HepG2 (cell line): ENCODE results near the gene SNRPD3. TPM values are rescaled to one million over a fixed set of nuclear protein-coding genes. Genes with fewer than 3 reads are reported as not detected.

Experiments used
- ARNT ChIP-seq: fragments of 450-650 bp; IDR thresholded peaks from 2 replicates; pipeline ENCODE4 v1.6.1; 2017
- ATF1 ChIP-seq: IDR thresholded peaks from 2 replicates; pipeline ENCODE4 v1.6.1; 2016; ENCODE audit warnings: mild to moderate bottlenecking, control low read depth
- CREBL2 ChIP-seq: sonication (generic); formaldehyde crosslinking; IDR thresholded peaks from 2 replicates; pipeline ENCODE4 v1.8.1; 2023; ENCODE audit warnings: missing genetic modification reagents, mild to moderate bottlenecking, borderline replicate concordance
- GABPA ChIP-seq, 2 experiments: IDR thresholded peaks; 2 replicates each; pipeline ENCODE4 v1.6.1; 2011 to 2016; ENCODE audit warnings: low read depth in 2 of 2, low read length in 1 of 2, missing biosample characterization in 1 of 2, missing genetic modification characterization in 1 of 2
- GPN1 ChIP-seq: sonication (generic); formaldehyde crosslinking; IDR thresholded peaks from 2 replicates; pipeline ENCODE4 v1.5.1; 2020; ENCODE audit warnings: missing genetic modification reagents, borderline replicate concordance
- IRF9 ChIP-seq: sonication (generic); formaldehyde crosslinking; IDR thresholded peaks from 2 replicates; pipeline ENCODE4 v1.8.0; 2022; ENCODE audit warnings: missing genetic modification reagents, mild to moderate bottlenecking, borderline replicate concordance
- KLF12 ChIP-seq: sonication (generic); formaldehyde crosslinking; IDR thresholded peaks from 2 replicates; pipeline ENCODE4 v1.4.0; 2020; ENCODE audit warnings: missing genetic modification reagents, borderline replicate concordance
- KMT2A ChIP-seq: sonication (generic); formaldehyde crosslinking; IDR thresholded peaks from 2 replicates; pipeline ENCODE4 v1.4.0; 2020; ENCODE audit warnings: missing genetic modification reagents
- STAT5B ChIP-seq: sonication (generic); formaldehyde crosslinking; IDR thresholded peaks from 2 replicates; pipeline ENCODE4 v1.4.0; 2020; ENCODE audit warnings: missing genetic modification reagents
- THAP9 ChIP-seq: sonication (generic); formaldehyde crosslinking; IDR thresholded peaks from 2 replicates; pipeline ENCODE4; 2020; ENCODE audit warnings: missing genetic modification reagents, mild to moderate bottlenecking, borderline replicate concordance
- ZBTB34 ChIP-seq: sonication (generic); formaldehyde crosslinking; IDR thresholded peaks from 2 replicates; pipeline ENCODE4 v1.8.0; 2022; ENCODE audit warnings: mild to moderate bottlenecking, missing genetic modification reagents
- ZFP62 ChIP-seq: sonication (generic); formaldehyde crosslinking; IDR thresholded peaks from 2 replicates; pipeline ENCODE4 v1.4.0; 2020; ENCODE audit warnings: missing genetic modification reagents
- ZMAT3 ChIP-seq: sonication (generic); formaldehyde crosslinking; conservative IDR thresholded peaks from 2 replicates; pipeline ENCODE4 v1.7.0; 2021; ENCODE audit warnings: missing genetic modification reagents
- ZMYM2 ChIP-seq: sonication (generic); formaldehyde crosslinking; IDR thresholded peaks from 2 replicates; pipeline ENCODE4 v1.8.0; 2022; ENCODE audit warnings: mild to moderate bottlenecking, missing genetic modification reagents
- ZNF143 ChIP-seq: sonication (generic); formaldehyde crosslinking; IDR thresholded peaks from 2 replicates; pipeline ENCODE4 v1.4.0; 2020; ENCODE audit warnings: missing genetic modification reagents
- ZNF180 ChIP-seq: sonication (generic); formaldehyde crosslinking; IDR thresholded peaks from 2 replicates; pipeline ENCODE4 v1.4.0; 2020; ENCODE audit warnings: low read depth, missing genetic modification reagents, borderline replicate concordance
- ZNF3 ChIP-seq: IDR thresholded peaks from 2 replicates; pipeline ENCODE4 v1.7.0; 2017; ENCODE audit warnings: inconsistent platforms
- ZNF530 ChIP-seq: sonication (generic); formaldehyde crosslinking; IDR thresholded peaks from 2 replicates; pipeline ENCODE4 v1.5.0; 2020; ENCODE audit warnings: low read depth, mild to moderate bottlenecking, missing genetic modification reagents
- ZNF598 ChIP-seq: sonication (generic); formaldehyde crosslinking; IDR thresholded peaks from 2 replicates; pipeline ENCODE4 v1.5.1; 2020; ENCODE audit warnings: mild to moderate bottlenecking, missing genetic modification reagents, borderline replicate concordance
- ZNF720 ChIP-seq: sonication (generic); formaldehyde crosslinking; IDR thresholded peaks from 2 replicates; pipeline ENCODE4 v1.4.0; 2020; ENCODE audit warnings: missing genetic modification reagents
- ZNF737 ChIP-seq: sonication (generic); formaldehyde crosslinking; IDR thresholded peaks from 2 replicates; pipeline ENCODE4 v1.5.0; 2020; ENCODE audit warnings: missing genetic modification reagents, mild to moderate bottlenecking, borderline replicate concordance
- polyA plus RNA-seq, 8 experiments: library from polyadenylated mRNA; depleted of rRNA in 3 of 8; stranded (reverse) in 7 of 8; unstranded in 1 of 8; fragments of >200 nt; fragmentation: Illumina TruSeq in 4 of 8; extraction: Trizol in 4 of 8; gene quantifications; 2 replicates each; pipeline versions ENCODE4 v1.2.1 to v1.2.3, GENCODE V29; 2011 to 2016; ENCODE audit warnings: low read depth in 4 of 8, missing spikeins in 1 of 8, mixed read lengths in 1 of 8; ENCODE audit not compliant: insufficient read depth in 1 of 8
- total RNA-seq, 5 experiments: library from RNA; depleted of rRNA; stranded (reverse); fragments of >200 nt; fragmentation: Illumina TruSeq; extraction: Trizol; gene quantifications; 2 replicates each; pipeline ENCODE4 v1.2.3, GENCODE V29; 2016; ENCODE audit warnings: low read depth in 1 of 5
- TF ChIP-seq, protein P1 (sequence below): sonication (generic); formaldehyde crosslinking; IDR thresholded peaks from 2 replicates; pipeline ENCODE4 v1.8.0; 2022; ENCODE audit warnings: mild to moderate bottlenecking, missing genetic modification reagents, moderate library complexity
- TF ChIP-seq, protein P2 (sequence below): IDR thresholded peaks from 2 replicates; pipeline ENCODE4 v1.6.1; 2016

The SNRPD3 gene
- total and polyA plus RNA-seq, 2 of the 13 experiments (the other 11 are each of a cell fraction or from before 2014, with no cell fraction given), result 110 to 209 TPM

DNA sequence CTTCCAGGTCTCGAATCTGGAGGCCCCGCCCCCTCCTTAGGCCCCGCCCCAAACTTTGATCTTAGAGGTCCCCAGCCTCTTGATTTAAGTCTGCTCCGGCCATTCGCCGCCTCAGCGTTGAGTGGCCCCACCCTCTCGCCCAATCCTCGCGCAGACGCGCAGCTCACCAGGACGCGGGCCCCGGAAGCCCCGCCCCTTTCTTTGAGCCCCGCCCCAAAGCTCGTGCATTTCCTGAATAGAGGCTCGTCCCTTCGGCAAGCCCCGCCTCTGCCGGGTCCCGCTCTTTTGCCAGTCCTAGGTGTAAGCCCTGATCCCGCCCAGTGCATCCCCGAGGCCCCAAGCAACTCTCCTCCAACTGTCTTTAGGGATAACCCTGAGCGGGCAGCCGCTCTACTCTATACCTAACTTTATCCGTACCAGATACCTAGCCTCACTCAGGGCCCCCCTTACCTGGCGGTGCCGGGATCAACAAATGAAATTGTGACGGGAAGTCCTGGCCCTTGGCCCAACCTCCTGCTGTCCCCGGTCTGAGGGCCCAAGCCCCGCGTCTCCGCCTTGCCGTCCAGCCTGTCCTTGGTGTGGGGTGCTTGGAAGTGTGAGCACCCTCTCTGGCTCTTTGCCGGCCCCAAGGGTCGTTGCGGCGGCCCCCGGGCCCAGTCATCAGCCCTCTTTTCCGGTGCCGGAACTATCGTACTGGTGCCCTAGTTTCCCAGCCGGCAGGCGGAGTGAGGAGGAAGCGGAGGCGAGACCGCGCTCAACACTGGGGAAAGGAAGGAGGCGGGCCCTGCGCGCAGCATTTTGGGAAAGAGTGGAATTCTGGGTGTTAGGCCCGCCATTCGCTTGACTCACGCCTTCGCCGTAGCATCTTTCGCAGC, at the start of gene SNRPD3 (continued):
- TF ChIP-seq ZNF720 (CRISPR knock-in tag) (no peak), ZNF180 (CRISPR knock-in tag) (no peak), ARNT (no peak), ZMYM2 (CRISPR knock-in tag) (no peak), ZNF737 (CRISPR knock-in tag) (no peak), ZFP62 (no peak), ZBTB34 (0 out of 2 replicates have a peak, but pooled peaks have one; percentile 81), CREBL2 (CRISPR knock-in tag) (peak; percentile 72; the same call in 1 of the 2 replicates), ZNF143 (peak; percentile 98), GPN1 (0 out of 2 replicates have a peak, but pooled peaks have one; percentile 15), ZNF530 (no peak), ZNF3 (CRISPR knock-in tag) (peak; percentile 30; the same call in 1 of the 2 replicates), STAT5B (CRISPR knock-in tag) (0 out of 2 replicates have a peak, but pooled peaks have one; percentile 31), IRF9 (CRISPR knock-in tag) (peak; percentile 97), ZNF598 (CRISPR knock-in tag) (peak; percentile 97), THAP9 (CRISPR knock-in tag) (peak; percentile 96; the same call in 1 of the 2 replicates), GABPA (IDR thresholded peaks at IDR 0.05; ENCODE audit: low read depth, low read length) (peak; percentile 92), GABPA (CRISPR knock-in tag; IDR thresholded peaks at IDR 0.05; ENCODE audit: low read depth) (peak; percentile 96), KMT2A (CRISPR knock-in tag) (peak; percentile 93), ATF1 (CRISPR knock-in tag) (peak; percentile 81), KLF12 (CRISPR knock-in tag) (0 out of 2 replicates have a peak, but pooled peaks have one; percentile 71), ZMAT3 (CRISPR knock-in tag) (0 out of 2 replicates have a peak, but pooled peaks have one; percentile 25)
- TF ChIP-seq, protein P1, sequence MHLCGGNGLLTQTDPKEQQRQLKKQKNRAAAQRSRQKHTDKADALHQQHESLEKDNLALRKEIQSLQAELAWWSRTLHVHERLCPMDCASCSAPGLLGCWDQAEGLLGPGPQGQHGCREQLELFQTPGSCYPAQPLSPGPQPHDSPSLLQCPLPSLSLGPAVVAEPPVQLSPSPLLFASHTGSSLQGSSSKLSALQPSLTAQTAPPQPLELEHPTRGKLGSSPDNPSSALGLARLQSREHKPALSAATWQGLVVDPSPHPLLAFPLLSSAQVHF (CRISPR knock-in tag), result no peak
- TF ChIP-seq, protein P2, sequence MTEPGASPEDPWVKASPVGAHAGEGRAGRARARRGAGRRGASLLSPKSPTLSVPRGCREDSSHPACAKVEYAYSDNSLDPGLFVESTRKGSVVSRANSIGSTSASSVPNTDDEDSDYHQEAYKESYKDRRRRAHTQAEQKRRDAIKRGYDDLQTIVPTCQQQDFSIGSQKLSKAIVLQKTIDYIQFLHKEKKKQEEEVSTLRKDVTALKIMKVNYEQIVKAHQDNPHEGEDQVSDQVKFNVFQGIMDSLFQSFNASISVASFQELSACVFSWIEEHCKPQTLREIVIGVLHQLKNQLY (CRISPR knock-in tag), result peak; percentile 56; the same call in 1 of the 2 replicates
